Activated naive CD8-positive, alpha-beta T cell treated with anti-CD3 and anti-CD28 coated beads for 36 hours (primary cell): ENCODE data around the gene AOPEP. TPM values are rescaled to one million over a fixed set of nuclear protein-coding genes. Genes with fewer than 3 reads are reported as not detected.

ENCODE experiments used
- DNase-seq: peaks from one replicate; pipeline ENCODE4 v3.0.0; 2021
- H3K27ac Mint-ChIP-seq: one replicate; pipeline ENCODE4 v1.8.0; 2022; ENCODE audit warnings: mild to moderate bottlenecking, moderate library complexity, mixed read lengths
- H3K27me3 Mint-ChIP-seq: one replicate; pipeline ENCODE4 v1.8.0; 2022; ENCODE audit warnings: mild to moderate bottlenecking, mixed read lengths
- H3K36me3 Mint-ChIP-seq: one replicate; pipeline ENCODE4 v1.8.0; 2021; ENCODE audit warnings: mild to moderate bottlenecking, mixed read lengths
- H3K4me1 Mint-ChIP-seq: one replicate; pipeline ENCODE4 v1.8.0; 2021; ENCODE audit warnings: mixed read lengths
- H3K4me3 Mint-ChIP-seq: one replicate; pipeline ENCODE4 v1.8.0; 2022; ENCODE audit warnings: mild to moderate bottlenecking, moderate library complexity, mixed read lengths
- H3K9me3 Mint-ChIP-seq: one replicate; pipeline ENCODE4 v1.8.0; 2022; ENCODE audit warnings: mixed read lengths
- total RNA-seq, 2 experiments: library from RNA; stranded (reverse); gene quantifications; one replicate each; pipeline ENCODE4 v1.2.3, GENCODE V29; 2021

Gene AOPEP
- total RNA-seq, 2 experiments from 2014 or later, result 5.0 to 6.8 TPM

- Mint-ChIP-seq H3K36me3 (peaks cover 14% of the 10 kb centered on the region), H3K27ac (peak overlapping the region; percentile 73), H3K4me3 (peak overlapping the region; percentile 32), H3K4me1 (peaks cover 33% of the 10 kb centered on the region), H3K27me3 (no peaks in the 10 kb centered on the region), H3K9me3 (no peaks in the 10 kb centered on the region)
- DNase-seq, result no peak
These were observed 135.2 kb downstream of the AOPEP start for GRCh38 chr9:94861589-94862272.

- H3K27ac Mint-ChIP-seq, result no peak overlapping the region
- H3K9me3 Mint-ChIP-seq, result no peaks in the 10 kb centered on the region
- no peak for DNase-seq
- no peak overlapping the region for H3K4me3 Mint-ChIP-seq
- H3K4me1 Mint-ChIP-seq, result peaks cover 35% of the 10 kb centered on the region
- peaks cover 5% of the 10 kb centered on the region for H3K36me3 Mint-ChIP-seq
- H3K27me3 Mint-ChIP-seq, result no peaks in the 10 kb centered on the region
These were observed 137.7 kb downstream of the AOPEP start for GRCh38 chr9:94864196-94864595.

DNA sequence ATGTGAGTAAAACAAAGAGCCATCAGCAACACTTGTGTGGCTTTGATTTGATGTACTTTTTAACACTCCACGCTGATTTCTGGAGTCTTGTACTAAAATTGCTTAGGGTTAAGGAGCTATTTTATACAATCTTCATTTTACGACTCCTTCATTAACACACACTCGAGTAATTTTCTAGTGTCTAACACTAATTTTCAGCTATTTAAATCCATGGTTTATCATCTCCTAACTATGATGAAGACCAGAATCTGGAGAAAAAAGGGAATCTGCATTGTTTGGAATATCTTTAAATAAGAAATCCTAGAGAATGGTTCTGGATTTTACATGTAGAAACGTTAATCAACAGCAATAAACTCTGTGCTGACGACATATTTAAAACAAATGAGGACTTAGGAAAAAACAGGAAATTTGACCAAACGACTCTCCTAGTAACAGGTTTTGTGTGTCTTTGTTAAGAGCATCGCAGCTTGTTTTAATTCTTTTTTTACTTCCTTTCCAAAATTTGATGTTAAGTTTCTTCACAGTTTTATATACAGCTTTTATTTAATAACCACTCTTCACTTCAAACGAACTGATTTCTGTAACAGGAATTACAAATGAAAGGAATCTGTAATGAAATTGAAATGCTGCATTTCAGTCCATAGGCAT, 138.5 kb downstream of the AOPEP start:
- Mint-ChIP-seq H3K27me3 (no peaks in the 10 kb centered on the region), H3K4me3 (no peak overlapping the region), H3K9me3 (no peaks in the 10 kb centered on the region), H3K27ac (no peak overlapping the region), H3K36me3 (peaks cover 5% of the 10 kb centered on the region), H3K4me1 (peaks cover 37% of the 10 kb centered on the region)
- no peak for DNase-seq

GRCh38 chr9:94865582-94866452, 139.3 kb downstream of the AOPEP start:
- Mint-ChIP-seq H3K36me3 (peaks cover 7% of the 10 kb centered on the region), H3K4me1 (peaks cover 37% of the 10 kb centered on the region), H3K27me3 (no peaks in the 10 kb centered on the region), H3K9me3 (no peaks in the 10 kb centered on the region), H3K4me3 (no peak overlapping the region), H3K27ac (no peak overlapping the region)
- no peak for DNase-seq

- Mint-ChIP-seq H3K27ac (no peak overlapping the region), H3K36me3 (peaks cover 11% of the 10 kb centered on the region), H3K4me1 (peaks cover 37% of the 10 kb centered on the region), H3K4me3 (no peak overlapping the region), H3K9me3 (no peaks in the 10 kb centered on the region), H3K27me3 (no peaks in the 10 kb centered on the region)
- no peak for DNase-seq
These were observed 140.3 kb downstream of the AOPEP start for GRCh38 chr9:94866770-94867169.

DNA sequence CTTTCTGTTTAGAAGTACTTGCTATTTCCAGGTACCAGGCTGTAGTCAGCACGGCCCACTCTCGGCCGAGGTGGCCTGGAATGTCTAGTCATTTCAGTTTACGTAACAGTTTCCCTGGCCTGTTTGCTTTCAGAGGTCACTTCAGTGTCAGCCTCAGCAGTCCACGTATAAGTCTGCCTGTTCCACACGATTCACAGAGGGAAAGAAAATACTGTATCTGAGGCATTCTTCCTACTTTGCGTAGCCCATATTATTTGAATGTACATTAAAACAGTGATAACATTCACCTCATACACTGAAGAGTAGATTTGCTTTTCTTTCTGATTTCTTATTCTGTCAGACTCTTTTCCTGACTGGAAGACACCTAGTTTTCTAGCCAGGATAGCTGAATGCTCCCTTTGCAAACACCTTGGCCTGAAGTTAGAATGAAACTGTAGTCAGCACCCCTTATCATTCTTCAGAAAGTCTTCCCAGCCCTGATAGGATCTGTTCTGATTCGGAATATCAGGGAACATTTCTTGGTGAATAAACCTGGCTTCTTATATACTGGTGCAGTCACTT, 140.9 kb downstream of the AOPEP start:
- H3K27me3 Mint-ChIP-seq, result no peaks in the 10 kb centered on the region
- peaks cover 13% of the 10 kb centered on the region for H3K36me3 Mint-ChIP-seq
- peaks cover 3% of the 10 kb centered on the region for H3K9me3 Mint-ChIP-seq
- no peak for DNase-seq
- H3K4me1 Mint-ChIP-seq, result peaks cover 40% of the 10 kb centered on the region
- no peak overlapping the region for H3K27ac Mint-ChIP-seq
- no peak overlapping the region for H3K4me3 Mint-ChIP-seq

GRCh38 chr9:94867842-94868312, 141.4 kb downstream of the AOPEP start:
- DNase-seq, result no peak
- Mint-ChIP-seq H3K4me3 (no peak overlapping the region), H3K4me1 (peaks cover 37% of the 10 kb centered on the region), H3K27ac (no peak overlapping the region), H3K27me3 (no peaks in the 10 kb centered on the region), H3K9me3 (peaks cover 3% of the 10 kb centered on the region), H3K36me3 (peaks cover 9% of the 10 kb centered on the region)

GRCh38 chr9:94868464-94868863, 142.0 kb downstream of the AOPEP start:
- no peaks in the 10 kb centered on the region for H3K27me3 Mint-ChIP-seq
- peaks cover 3% of the 10 kb centered on the region for H3K9me3 Mint-ChIP-seq
- peaks cover 9% of the 10 kb centered on the region for H3K36me3 Mint-ChIP-seq
- DNase-seq, result no peak
- no peak overlapping the region for H3K4me3 Mint-ChIP-seq
- peaks cover 37% of the 10 kb centered on the region for H3K4me1 Mint-ChIP-seq
- H3K27ac Mint-ChIP-seq, result no peak overlapping the region

DNA sequence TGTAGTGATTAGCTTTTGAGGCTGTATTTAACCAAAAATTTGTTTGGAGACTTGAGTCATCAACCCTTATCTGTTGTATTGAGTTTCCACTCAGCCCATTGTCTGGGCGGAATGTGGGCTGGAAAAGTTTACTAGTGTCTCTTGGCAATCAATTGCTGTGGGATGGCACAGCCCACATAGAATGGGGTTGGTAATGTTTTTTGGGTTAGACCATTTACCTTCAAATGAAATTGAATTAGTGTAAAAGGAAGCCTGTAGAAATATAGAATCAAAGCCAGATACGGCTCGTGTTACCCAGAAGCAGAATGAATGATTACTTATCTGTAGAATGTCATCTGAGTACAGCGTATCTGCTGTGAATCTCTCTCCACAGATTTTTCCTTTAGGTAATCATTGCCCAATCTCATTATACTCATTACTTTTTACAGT, 142.9 kb downstream of the AOPEP start:
- H3K4me1 Mint-ChIP-seq, result peaks cover 30% of the 10 kb centered on the region
- H3K4me3 Mint-ChIP-seq, result no peak overlapping the region
- no peak overlapping the region for H3K27ac Mint-ChIP-seq
- H3K27me3 Mint-ChIP-seq, result no peaks in the 10 kb centered on the region
- DNase-seq, result peak; percentile 14
- H3K36me3 Mint-ChIP-seq, result peaks cover 9% of the 10 kb centered on the region
- H3K9me3 Mint-ChIP-seq, result peaks cover 3% of the 10 kb centered on the region

- H3K27ac Mint-ChIP-seq, result no peak overlapping the region
- H3K4me3 Mint-ChIP-seq, result no peak overlapping the region
- H3K9me3 Mint-ChIP-seq, result peaks cover 3% of the 10 kb centered on the region
- peaks cover 33% of the 10 kb centered on the region for H3K4me1 Mint-ChIP-seq
- DNase-seq, result no peak
- no peaks in the 10 kb centered on the region for H3K27me3 Mint-ChIP-seq
- peaks cover 9% of the 10 kb centered on the region for H3K36me3 Mint-ChIP-seq
These were observed 143.9 kb downstream of the AOPEP start for GRCh38 chr9:94870465-94870792.

- peaks cover 37% of the 10 kb centered on the region for H3K4me1 Mint-ChIP-seq
- peaks cover 13% of the 10 kb centered on the region for H3K36me3 Mint-ChIP-seq
- peak overlapping the region; percentile 6 for H3K4me3 Mint-ChIP-seq
- no peak for DNase-seq
- peak overlapping the region; percentile 75 for H3K27ac Mint-ChIP-seq
- no peaks in the 10 kb centered on the region for H3K27me3 Mint-ChIP-seq
- peaks cover 3% of the 10 kb centered on the region for H3K9me3 Mint-ChIP-seq
These were observed 144.5 kb downstream of the AOPEP start for GRCh38 chr9:94870793-94871558.

DNA sequence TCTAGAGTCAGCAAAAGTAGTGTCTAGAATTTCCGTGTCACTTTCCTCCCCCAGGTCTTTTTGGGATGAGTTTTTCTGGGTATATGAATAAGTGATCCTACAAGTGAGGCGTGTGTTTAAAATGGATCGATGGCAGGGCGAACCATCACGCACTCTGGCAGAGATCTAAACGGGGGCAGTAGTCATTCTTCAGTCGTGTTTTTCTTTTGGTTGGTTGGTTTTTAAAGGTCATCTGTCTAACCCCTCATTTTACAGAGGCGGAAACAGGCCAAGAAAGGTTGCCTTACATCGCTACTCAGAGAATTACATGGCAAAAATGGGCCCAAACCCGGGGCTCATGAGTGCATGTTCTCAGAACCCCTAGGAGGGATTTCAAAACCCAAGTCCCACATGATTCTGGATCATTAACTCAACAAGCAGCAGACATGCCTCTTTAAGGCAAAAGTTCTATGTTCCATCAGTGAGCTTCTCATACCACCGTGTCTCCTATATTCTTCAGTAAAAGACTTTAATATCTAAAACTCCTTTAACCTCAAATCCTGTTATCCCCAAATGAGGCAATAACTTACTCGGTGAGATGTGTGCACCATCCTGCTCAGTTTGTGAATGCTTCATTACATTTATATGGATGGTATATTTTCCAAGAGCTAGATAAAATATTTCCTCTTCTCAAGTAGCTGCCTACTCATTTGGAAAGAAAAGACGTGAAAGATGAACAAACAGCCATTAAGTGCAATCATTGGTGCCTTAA, 145.8 kb downstream of the AOPEP start:
- Mint-ChIP-seq H3K36me3 (peaks cover 14% of the 10 kb centered on the region), H3K27ac (no peak overlapping the region), H3K27me3 (no peaks in the 10 kb centered on the region), H3K4me3 (no peak overlapping the region), H3K9me3 (peaks cover 3% of the 10 kb centered on the region), H3K4me1 (peaks cover 37% of the 10 kb centered on the region)
- DNase-seq, result no peak

- Mint-ChIP-seq H3K27ac (no peak overlapping the region), H3K4me1 (peaks cover 37% of the 10 kb centered on the region), H3K4me3 (no peak overlapping the region), H3K9me3 (peaks cover 3% of the 10 kb centered on the region), H3K36me3 (peaks cover 14% of the 10 kb centered on the region), H3K27me3 (no peaks in the 10 kb centered on the region)
- DNase-seq, result no peak
These were observed 146.5 kb downstream of the AOPEP start for GRCh38 chr9:94872891-94873511.
